GM06990 (cell line): ENCODE measurements around the gene RSBN1L.

Source experiments
- DNase-seq: peaks from one replicate; pipeline ENCODE4 v3.0.0-alpha.2; 2011; ENCODE audit not compliant: insufficient read length; ENCODE audit errors: extremely low read depth
- H3K27me3 ChIP-seq: replicated peaks from 2 replicates; pipeline ENCODE4 v1.6.0; 2011; ENCODE audit warnings: low read length; ENCODE audit not compliant: control insufficient read depth, insufficient read depth
- H3K36me3 ChIP-seq: 2 replicates; pipeline ENCODE4 v1.5.1; 2011; ENCODE audit warnings: low read length; ENCODE audit not compliant: control insufficient read depth, insufficient read depth
- H3K4me3 ChIP-seq: replicated peaks from 2 replicates; pipeline ENCODE4 v1.5.1; 2011; ENCODE audit warnings: low read depth, mild to moderate bottlenecking, control low read depth, low read length
- TF ChIP-seq, protein P1 (sequence below): IDR thresholded peaks from 2 replicates; pipeline ENCODE4 v1.5.1; 2011; ENCODE audit warnings: low read length, control low read depth, mild to moderate bottlenecking, inconsistent platforms; ENCODE audit not compliant: insufficient read depth, poor library complexity, severe bottlenecking

RSBN1L gene

DNA sequence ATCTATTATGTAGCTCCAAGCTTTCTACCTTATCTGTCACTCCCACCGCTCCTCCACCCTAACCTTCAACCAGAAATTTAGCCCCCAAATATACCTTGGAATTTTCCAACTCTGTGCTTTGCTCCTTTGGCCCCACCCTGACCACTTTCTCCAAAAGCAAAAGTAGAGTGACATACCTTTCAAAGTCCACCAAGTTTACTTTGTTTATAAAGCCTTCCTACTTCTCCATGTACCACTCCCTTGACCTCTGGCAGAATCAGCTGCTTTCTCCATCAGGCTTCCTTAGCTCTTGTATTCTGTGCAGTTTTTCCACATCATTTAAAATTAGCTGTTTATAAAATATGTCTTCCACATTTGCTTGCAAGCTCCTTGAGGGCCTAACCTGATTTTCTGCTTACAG, 40.9 kb upstream of the RSBN1L start:
- H3K4me3 ChIP-seq: no peak overlapping the region
- no peak for DNase-seq
- TF ChIP-seq, protein P1, sequence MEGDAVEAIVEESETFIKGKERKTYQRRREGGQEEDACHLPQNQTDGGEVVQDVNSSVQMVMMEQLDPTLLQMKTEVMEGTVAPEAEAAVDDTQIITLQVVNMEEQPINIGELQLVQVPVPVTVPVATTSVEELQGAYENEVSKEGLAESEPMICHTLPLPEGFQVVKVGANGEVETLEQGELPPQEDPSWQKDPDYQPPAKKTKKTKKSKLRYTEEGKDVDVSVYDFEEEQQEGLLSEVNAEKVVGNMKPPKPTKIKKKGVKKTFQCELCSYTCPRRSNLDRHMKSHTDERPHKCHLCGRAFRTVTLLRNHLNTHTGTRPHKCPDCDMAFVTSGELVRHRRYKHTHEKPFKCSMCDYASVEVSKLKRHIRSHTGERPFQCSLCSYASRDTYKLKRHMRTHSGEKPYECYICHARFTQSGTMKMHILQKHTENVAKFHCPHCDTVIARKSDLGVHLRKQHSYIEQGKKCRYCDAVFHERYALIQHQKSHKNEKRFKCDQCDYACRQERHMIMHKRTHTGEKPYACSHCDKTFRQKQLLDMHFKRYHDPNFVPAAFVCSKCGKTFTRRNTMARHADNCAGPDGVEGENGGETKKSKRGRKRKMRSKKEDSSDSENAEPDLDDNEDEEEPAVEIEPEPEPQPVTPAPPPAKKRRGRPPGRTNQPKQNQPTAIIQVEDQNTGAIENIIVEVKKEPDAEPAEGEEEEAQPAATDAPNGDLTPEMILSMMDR: no peak
- H3K36me3 ChIP-seq: no peaks in the 10 kb centered on the region
- no peaks in the 10 kb centered on the region for H3K27me3 ChIP-seq

DNA sequence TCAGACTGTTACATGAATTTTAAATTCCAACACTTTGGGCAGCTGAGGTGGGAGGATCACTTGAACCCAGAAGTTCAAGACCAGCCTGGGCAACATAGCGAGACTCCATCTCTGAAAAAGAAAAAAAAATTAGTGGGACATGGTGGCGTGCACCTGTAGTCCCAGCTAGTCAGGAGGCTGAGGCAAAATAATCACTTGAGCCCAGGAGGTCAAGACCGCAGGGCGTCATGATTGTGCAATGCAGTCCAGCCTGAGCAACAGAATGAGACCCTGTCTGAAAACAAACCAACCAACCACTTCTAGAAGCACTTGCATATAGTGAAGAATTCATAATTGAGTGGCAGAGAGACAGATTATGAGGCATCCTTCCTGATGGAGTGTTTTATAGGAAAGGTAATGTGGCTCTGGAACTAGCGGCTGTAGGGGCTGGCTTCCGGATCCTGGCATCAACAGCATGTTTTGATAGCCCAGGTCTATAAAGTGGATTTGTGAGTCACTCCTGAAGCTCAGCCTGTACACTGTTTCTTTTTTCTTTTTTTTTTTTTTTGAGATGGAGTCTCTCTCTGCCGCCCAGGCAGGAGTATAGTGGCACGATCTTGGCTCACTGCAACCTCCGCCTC, 40.3 kb upstream of the RSBN1L start:
- no peaks in the 10 kb centered on the region for H3K27me3 ChIP-seq
- H3K4me3 ChIP-seq: no peak overlapping the region
- DNase-seq: no peak
- H3K36me3 ChIP-seq: no peaks in the 10 kb centered on the region
- TF ChIP-seq, protein P1: no peak

GRCh38 chr7:77657427-77658224, 38.6 kb upstream of the RSBN1L start:
- DNase-seq: peak; percentile 16
- Histone ChIP-seq H3K36me3 (no peaks in the 10 kb centered on the region), H3K4me3 (no peak overlapping the region), H3K27me3 (no peaks in the 10 kb centered on the region)
- TF ChIP-seq, protein P1: peak; percentile 53

- no peaks in the 10 kb centered on the region for H3K27me3 ChIP-seq
- H3K36me3 ChIP-seq: no peaks in the 10 kb centered on the region
- H3K4me3 ChIP-seq: no peak overlapping the region
- TF ChIP-seq, protein P1: no peak
- no peak for DNase-seq
These were observed 37.3 kb upstream of the RSBN1L start for GRCh38 chr7:77658928-77659327.

GRCh38 chr7:77661816-77662215, 34.4 kb upstream of the RSBN1L start:
- DNase-seq: no peak
- Histone ChIP-seq H3K27me3 (no peaks in the 10 kb centered on the region), H3K36me3 (no peaks in the 10 kb centered on the region), H3K4me3 (no peak overlapping the region)
- TF ChIP-seq, protein P1: no peak
